HepG2 (cell line): ENCODE results near the gene AKNA. TPM values are rescaled to one million over a fixed set of nuclear protein-coding genes. Genes with fewer than 3 reads are reported as not detected.

Source experiments
- ATAC-seq: fragments of 200-7000 bp; cut with Tn5 transposase; 3 replicates; pipeline ENCODE4 v1.9.1; 2020; ENCODE audit warnings: mild to moderate bottlenecking, moderate library complexity
- BruUV-seq: library from RNA; stranded (reverse); fragments of 400-500 nt; replicated peaks from 2 replicates; lab custom pipeline; 2021; lab: Mats Ljungman, UMichigan
- CTCF ChIA-PET: fragments of 300-600 bp; formaldehyde crosslinking; extraction: SDS; loops from one replicate; lab custom pipeline; 2021; ENCODE audit warnings: low total read pairs, inconsistent platforms, low intra/inter-chr PET ratio; lab: Yijun Ruan, JAX
- POLR2A ChIA-PET: fragments of 350-600 bp; sonication (Branson Sonifier 250); formaldehyde crosslinking; loops from one replicate; lab custom pipeline; 2020; ENCODE audit warnings: antibody characterized with exemption, inconsistent platforms; lab: Yijun Ruan, JAX
- DNase-seq: peaks from one replicate; pipeline ENCODE4 v3.0.0-alpha.2; 2015; ENCODE audit warnings: low spot score
- FAIRE-seq: peaks from 3 replicates; lab custom pipeline; 2011; peaks lifted over from hg19 to GRCh38; lab: Jason Lieb, UNC
- H2AFZ ChIP-seq: one replicate; pipeline ENCODE4 v1.6.1; 2011; ENCODE audit warnings: low read length, inconsistent platforms
- H3K27ac ChIP-seq: fragments of 300-600 bp; 3 replicates; pipeline ENCODE4 v1.8.0; 2011; ENCODE audit warnings: mixed run types, mild to moderate bottlenecking, mixed read lengths, low read length, inconsistent platforms; ENCODE audit not compliant: insufficient read depth; ENCODE audit errors: extremely low read length
- H3K27me3 ChIP-seq, 2 experiments: fragments of 200-600 bp in 1 of 2; 2 replicates in 1 of 2; 3 replicates in 1 of 2; pipeline versions ENCODE4 v1.6.0 to v1.8.0; 2011; ENCODE audit warnings: low read length in 2 of 2, mild to moderate bottlenecking in 2 of 2, moderate library complexity in 2 of 2, inconsistent platforms in 1 of 2; ENCODE audit not compliant: insufficient read depth in 2 of 2, control insufficient read depth in 1 of 2
- H3K36me3 ChIP-seq, 2 experiments: fragments of 200-600 bp in 1 of 2; replicated peaks in 1 of 2; 2 replicates in 1 of 2; 3 replicates in 1 of 2; pipeline versions ENCODE4 v1.5.1 to v1.8.0; 2011; ENCODE audit warnings: low read length in 2 of 2, inconsistent platforms in 1 of 2; ENCODE audit not compliant: insufficient read depth in 2 of 2, control insufficient read depth in 1 of 2
- H3K4me1 ChIP-seq: 2 replicates; pipeline ENCODE4 v1.5.1; 2012; ENCODE audit warnings: low read length, inconsistent platforms; ENCODE audit not compliant: insufficient read depth
- H3K4me2 ChIP-seq: 2 replicates; pipeline ENCODE4 v1.6.0; 2011; ENCODE audit warnings: low read depth, low read length, inconsistent platforms
- H3K4me3 ChIP-seq, 3 experiments: fragments of 200-600 bp in 1 of 3; sonication (generic), shearing (Covaris generic) in 1 of 3; replicated peaks in 1 of 3; 2 replicates each; pipeline ENCODE4 v1.5.1; 2011 to 2016; ENCODE audit warnings: low read length in 3 of 3, inconsistent platforms in 2 of 3, low read depth in 2 of 3, mild to moderate bottlenecking in 2 of 3, control low read depth in 1 of 3, mixed read lengths in 1 of 3; ENCODE audit not compliant: insufficient read depth in 1 of 3
- H3K79me2 ChIP-seq: one replicate; pipeline ENCODE4 v1.6.1; 2011; ENCODE audit warnings: low read length, inconsistent platforms; ENCODE audit not compliant: insufficient read depth
- H3K9ac ChIP-seq: 2 replicates; pipeline ENCODE4 v1.6.0; 2011; ENCODE audit warnings: mild to moderate bottlenecking, low read depth, low read length, inconsistent platforms; ENCODE audit not compliant: insufficient read depth
- H3K9me3 ChIP-seq: 2 replicates; pipeline ENCODE4 v1.5.1; 2012; ENCODE audit warnings: mild to moderate bottlenecking, low read length
- H4K20me1 ChIP-seq: 2 replicates; pipeline ENCODE4 v1.6.0; 2011; ENCODE audit warnings: inconsistent platforms, mild to moderate bottlenecking, low read length, moderate library complexity; ENCODE audit not compliant: insufficient read depth
- FOSL1 ChIP-seq: sonication (generic); formaldehyde crosslinking; IDR thresholded peaks from 2 replicates; pipeline ENCODE4 v1.9.0; 2021; ENCODE audit warnings: missing genetic modification reagents, borderline replicate concordance
- GLI4 ChIP-seq: sonication (generic); formaldehyde crosslinking; IDR thresholded peaks from 2 replicates; pipeline ENCODE4 v1.5.1; 2020; ENCODE audit warnings: missing genetic modification reagents, mild to moderate bottlenecking, moderate library complexity, borderline replicate concordance
- IKZF1 ChIP-seq: fragments of 450-650 bp; IDR thresholded peaks from 2 replicates; pipeline ENCODE4 v1.7.1; 2016
- LCORL ChIP-seq, 2 experiments: fragments of 450-650 bp in 1 of 2; sonication (generic) in 1 of 2; formaldehyde crosslinking in 1 of 2; IDR thresholded peaks; 2 replicates each; pipeline versions ENCODE4 v1.5.0 to v1.6.1; 2017 to 2020; ENCODE audit warnings: antibody characterized with exemption in 1 of 2, missing genetic modification reagents in 1 of 2
- MAZ ChIP-seq, 2 experiments: sonication (generic) in 1 of 2; formaldehyde crosslinking in 1 of 2; IDR thresholded peaks; 2 replicates each; pipeline versions ENCODE4 v1.5.0 to v1.6.1; 2012 to 2020; ENCODE audit warnings: low read depth in 2 of 2, mild to moderate bottlenecking in 2 of 2, borderline replicate concordance in 1 of 2, improper control_type of control experiment in 1 of 2, low read length in 1 of 2, missing genetic modification reagents in 1 of 2, moderate library complexity in 1 of 2
- MEIS1 ChIP-seq: sonication (generic); formaldehyde crosslinking; IDR thresholded peaks from 2 replicates; pipeline ENCODE4 v1.9.0; 2021; ENCODE audit warnings: mild to moderate bottlenecking, missing genetic modification reagents, moderate library complexity, borderline replicate concordance
- NCOA2 ChIP-seq: sonication (generic); formaldehyde crosslinking; IDR thresholded peaks from 2 replicates; pipeline ENCODE4 v1.8.0; 2022; ENCODE audit warnings: inconsistent platforms
- SMARCC2 ChIP-seq: fragments of 450-650 bp; IDR thresholded peaks from 2 replicates; pipeline ENCODE4 v1.6.1; 2017; ENCODE audit warnings: antibody characterized with exemption, mild to moderate bottlenecking
- SOX6 ChIP-seq, 2 experiments: fragments of 450-650 bp in 1 of 2; sonication (generic) in 1 of 2; formaldehyde crosslinking in 1 of 2; IDR thresholded peaks; 2 replicates each; pipeline versions ENCODE4 v1.4.0 to v1.6.1; 2017 to 2020; ENCODE audit warnings: antibody characterized with exemption in 1 of 2, mild to moderate bottlenecking in 1 of 2, missing genetic modification reagents in 1 of 2
- SP2 ChIP-seq: sonication (generic); formaldehyde crosslinking; IDR thresholded peaks from 2 replicates; pipeline ENCODE4 v1.5.1; 2020; ENCODE audit warnings: mild to moderate bottlenecking, missing genetic modification reagents
- TBX2 ChIP-seq: sonication (generic); formaldehyde crosslinking; IDR thresholded peaks from 2 replicates; pipeline ENCODE4 v1.5.0; 2020; ENCODE audit warnings: missing genetic modification reagents, mild to moderate bottlenecking, borderline replicate concordance
- ZBTB38 ChIP-seq: sonication (generic); formaldehyde crosslinking; IDR thresholded peaks from 2 replicates; pipeline ENCODE4 v1.5.1; 2020; ENCODE audit warnings: mild to moderate bottlenecking, missing genetic modification reagents
- ZNF207 ChIP-seq: fragments of 450-650 bp; IDR thresholded peaks from 2 replicates; pipeline ENCODE4 v1.6.1; 2016; ENCODE audit warnings: antibody characterized with exemption, borderline replicate concordance
- ZNF44 ChIP-seq: sonication (generic); formaldehyde crosslinking; IDR thresholded peaks from 2 replicates; pipeline ENCODE4 v1.5.1; 2020; ENCODE audit warnings: mild to moderate bottlenecking, missing genetic modification reagents
- ZNF468 ChIP-seq: sonication (generic); formaldehyde crosslinking; IDR thresholded peaks from 2 replicates; pipeline ENCODE4 v1.8.0; 2022; ENCODE audit warnings: mild to moderate bottlenecking, moderate library complexity, missing genetic modification reagents
- ZNF607 ChIP-seq: sonication (generic); formaldehyde crosslinking; IDR thresholded peaks from 2 replicates; pipeline ENCODE4 v1.5.1; 2020; ENCODE audit warnings: missing genetic modification reagents, mild to moderate bottlenecking, borderline replicate concordance
- WGBS: methylation state at CpG from one replicate; pipeline ENCODE4 v1.1.6; 2017; ENCODE audit warnings: low lambda C conversion rate; 5-methylcytosine and 5-hydroxymethylcytosine counted together
- in situ Hi-C: cut with HindIII; loops from 2 replicates; pipeline ENCODE4 v1.10.0; 2017; ENCODE audit warnings: low pct_unique_long_range_greater_than_20kb; ENCODE audit not compliant: extremely low pct_ligation_motif_present
- intact Hi-C: fragments of 100-400 bp; cut with micrococcal nuclease; formaldehyde crosslinking; loops from one replicate; pipeline ENCODE4 v1.10.0; 2022; ENCODE audit not compliant: unreplicated experiment
- polyA plus RNA-seq, 8 experiments: library from polyadenylated mRNA; depleted of rRNA in 3 of 8; stranded (reverse) in 7 of 8; unstranded in 1 of 8; fragments of >200 nt; fragmentation: Illumina TruSeq in 4 of 8; extraction: Trizol in 4 of 8; gene quantifications; 2 replicates each; pipeline versions ENCODE4 v1.2.1 to v1.2.3, GENCODE V29; 2011 to 2016; ENCODE audit warnings: low read depth in 4 of 8, missing spikeins in 1 of 8, mixed read lengths in 1 of 8; ENCODE audit not compliant: insufficient read depth in 1 of 8
- total RNA-seq, 5 experiments: library from RNA; depleted of rRNA; stranded (reverse); fragments of >200 nt; fragmentation: Illumina TruSeq; extraction: Trizol; gene quantifications; 2 replicates each; pipeline ENCODE4 v1.2.3, GENCODE V29; 2016; ENCODE audit warnings: low read depth in 1 of 5
- TF ChIP-seq, protein P1 (sequence below): IDR thresholded peaks from 2 replicates; pipeline ENCODE4 v1.6.1; 2018; ENCODE audit warnings: missing genetic modification reagents, mild to moderate bottlenecking, missing compliant biosample characterization
- TF ChIP-seq, protein P2 (sequence below): sonication (generic); formaldehyde crosslinking; IDR thresholded peaks from 2 replicates; pipeline ENCODE4 v1.5.1; 2020; ENCODE audit warnings: mild to moderate bottlenecking, missing genetic modification reagents

The AKNA gene
- total and polyA plus RNA-seq, 2 of the 13 experiments (the other 11 are each of a cell fraction or from before 2014, with no cell fraction given): 3.0 to 3.1 TPM

GRCh38 chr9:114296338-114296737 lies 91.4 kb downstream of the AKNA start:
- intact Hi-C loops: no loop called here
- no peak for FAIRE-seq

DNA sequence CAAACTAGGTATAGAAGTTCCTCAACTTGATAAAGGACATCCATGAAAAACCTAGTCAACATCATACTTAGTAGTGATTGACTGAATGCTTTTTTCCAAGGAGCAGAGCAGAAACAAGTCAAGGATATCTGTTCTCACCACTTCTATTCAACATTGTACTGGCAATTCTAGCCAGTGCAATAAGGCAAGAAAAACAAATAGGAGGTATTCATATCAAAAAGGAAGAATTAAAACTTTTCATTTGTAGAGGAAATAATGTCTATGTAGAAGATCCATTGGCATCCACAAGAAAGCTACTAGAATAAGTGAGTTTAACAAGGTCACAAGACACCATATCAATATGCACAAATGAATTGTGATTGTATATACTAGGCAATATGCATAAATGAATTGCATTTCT lies 93.1 kb downstream of the AKNA start:
- CTCF ChIA-PET: no interaction called here
- Histone ChIP-seq H3K4me2 (no peak overlapping the region), H3K9me3 (peaks cover 10% of the 10 kb centered on the region), H4K20me1 (no peaks in the 10 kb centered on the region), H3K36me3 (peaks cover 24 to 84% of the 10 kb centered on the region in 2 experiments), H2AFZ (no peak overlapping the region), H3K4me1 (no peaks in the 10 kb centered on the region), H3K9ac (no peak overlapping the region), H3K79me2 (no peaks in the 10 kb centered on the region), H3K27ac (no peak overlapping the region), H3K27me3 (no peaks in the 10 kb centered on the region), H3K4me3 (no peak overlapping the region)
- in situ Hi-C loops (loop anchor here (5.0 kb wide), 3 partner anchors 137 to 487 kb away; partner anchors contain the start of genes COL27A1 and KIF12), intact Hi-C loops (loop anchor here (5.0 kb wide), 1 partner anchor 137 kb away; the partner anchor contains the start of gene COL27A1)
- DNase-seq (no peak), ATAC-seq (no peak), FAIRE-seq (no peak)
- POLR2A ChIA-PET: no interaction called here
- no TSS peak for BruUV-seq
- no peak for TF ChIP-seq TBX2 (CRISPR knock-in tag)
- no peak for TF ChIP-seq SMARCC2
- TF ChIP-seq, protein P1, sequence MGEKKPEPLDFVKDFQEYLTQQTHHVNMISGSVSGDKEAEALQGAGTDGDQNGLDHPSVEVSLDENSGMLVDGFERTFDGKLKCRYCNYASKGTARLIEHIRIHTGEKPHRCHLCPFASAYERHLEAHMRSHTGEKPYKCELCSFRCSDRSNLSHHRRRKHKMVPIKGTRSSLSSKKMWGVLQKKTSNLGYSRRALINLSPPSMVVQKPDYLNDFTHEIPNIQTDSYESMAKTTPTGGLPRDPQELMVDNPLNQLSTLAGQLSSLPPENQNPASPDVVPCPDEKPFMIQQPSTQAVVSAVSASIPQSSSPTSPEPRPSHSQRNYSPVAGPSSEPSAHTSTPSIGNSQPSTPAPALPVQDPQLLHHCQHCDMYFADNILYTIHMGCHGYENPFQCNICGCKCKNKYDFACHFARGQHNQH (CRISPR knock-in tag): no peak
- TF ChIP-seq ZNF44: no peak
- no peak for TF ChIP-seq FOSL1 (CRISPR knock-in tag)
- no peak for TF ChIP-seq GLI4
- TF ChIP-seq ZNF468: no peak
- no peak for TF ChIP-seq NCOA2
- TF ChIP-seq SOX6 (IDR thresholded peaks at IDR 0.05): no peak
- TF ChIP-seq SOX6 (CRISPR knock-in tag; IDR thresholded peaks at IDR 0.05): no peak
- TF ChIP-seq LCORL (IDR thresholded peaks at IDR 0.05): no peak
- no peak for TF ChIP-seq LCORL (CRISPR knock-in tag; IDR thresholded peaks at IDR 0.05)
- TF ChIP-seq, protein P2, sequence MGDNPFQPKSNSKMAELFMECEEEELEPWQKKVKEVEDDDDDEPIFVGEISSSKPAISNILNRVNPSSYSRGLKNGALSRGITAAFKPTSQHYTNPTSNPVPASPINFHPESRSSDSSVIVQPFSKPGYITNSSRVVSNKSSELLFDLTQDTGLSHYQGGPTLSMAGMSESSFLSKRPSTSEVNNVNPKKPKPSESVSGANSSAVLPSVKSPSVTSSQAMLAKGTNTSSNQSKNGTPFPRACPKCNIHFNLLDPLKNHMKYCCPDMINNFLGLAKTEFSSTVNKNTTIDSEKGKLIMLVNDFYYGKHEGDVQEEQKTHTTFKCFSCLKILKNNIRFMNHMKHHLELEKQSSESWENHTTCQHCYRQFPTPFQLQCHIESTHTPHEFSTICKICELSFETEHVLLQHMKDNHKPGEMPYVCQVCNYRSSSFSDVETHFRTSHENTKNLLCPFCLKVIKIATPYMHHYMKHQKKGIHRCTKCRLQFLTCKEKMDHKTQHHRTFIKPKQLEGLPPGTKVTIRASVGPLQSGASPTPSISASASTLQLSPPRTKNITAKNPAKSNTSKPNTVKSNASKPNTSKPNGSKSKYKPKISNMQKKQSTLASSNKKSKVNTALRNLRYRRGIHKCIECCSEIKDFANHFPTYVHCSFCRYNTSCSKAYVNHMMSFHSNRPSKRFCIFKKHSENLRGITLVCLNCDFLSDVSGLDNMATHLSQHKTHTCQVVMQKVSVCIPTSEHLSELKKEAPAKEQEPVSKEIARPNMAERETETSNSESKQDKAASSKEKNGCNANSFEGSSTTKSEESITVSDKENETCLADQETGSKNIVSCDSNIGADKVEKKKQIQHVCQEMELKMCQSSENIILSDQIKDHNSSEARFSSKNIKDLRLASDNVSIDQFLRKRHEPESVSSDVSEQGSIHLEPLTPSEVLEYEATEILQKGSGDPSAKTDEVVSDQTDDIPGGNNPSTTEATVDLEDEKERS (CRISPR knock-in tag): peak; percentile 89; the same call in 1 of the 2 replicates
- TF ChIP-seq SP2 (CRISPR knock-in tag): no peak

More at GRCh38 chr9:114296338-114296737, 91.4 kb downstream of the AKNA start:
- peaks cover 30 to 90% of the 10 kb centered on the region in 2 experiments for H3K36me3 ChIP-seq
- no peak overlapping the region for H3K27ac ChIP-seq
- H4K20me1 ChIP-seq: no peaks in the 10 kb centered on the region
- no peaks in the 10 kb centered on the region for H3K4me1 ChIP-seq
- no peak for TF ChIP-seq ZNF607 (CRISPR knock-in tag)
- TF ChIP-seq IKZF1: no peak
- TF ChIP-seq MAZ (IDR thresholded peaks at IDR 0.05; ENCODE audit: borderline replicate concordance, low read depth, low read length): no peak
- no peak for TF ChIP-seq MAZ (CRISPR knock-in tag; IDR thresholded peaks at IDR 0.05; ENCODE audit: low read depth)
- TF ChIP-seq MEIS1 (CRISPR knock-in tag): no peak
- TF ChIP-seq ZBTB38: no peak
- TF ChIP-seq ZNF207: no peak
- no peaks in the 10 kb centered on the region for H3K27me3 ChIP-seq
- H3K9ac ChIP-seq: no peak overlapping the region
- no peak for DNase-seq
- H3K4me3 ChIP-seq: no peak overlapping the region
- no peaks in the 10 kb centered on the region for H3K79me2 ChIP-seq
- in situ Hi-C loops: no loop called here
- peaks cover 10% of the 10 kb centered on the region for H3K9me3 ChIP-seq
- POLR2A ChIA-PET: no interaction called here
- 96% methylated on average over 1 of the region's 1 CpG for WGBS
- BruUV-seq: no TSS peak
- no peak overlapping the region for H3K4me2 ChIP-seq
- no peak for ATAC-seq
- no peak overlapping the region for H2AFZ ChIP-seq
- CTCF ChIA-PET: no interaction called here
